Stomach smooth muscle (tissue), 2 donors: ENCODE data around the gene KCTD15.

Experiments
- H3K27ac ChIP-seq: one replicate; pipeline ENCODE4 v1.7.0; 2013; ENCODE audit warnings: mild to moderate bottlenecking, low read length, inconsistent platforms
- H3K27me3 ChIP-seq, 2 donors: one replicate each; pipeline ENCODE4 v1.7.0; 2013; ENCODE audit warnings: low read length in 2 of 2; ENCODE audit not compliant: insufficient read depth in 2 of 2, control insufficient read depth in 1 of 2
- H3K36me3 ChIP-seq, 2 donors: one replicate each; pipeline ENCODE4 v1.7.0; 2013; ENCODE audit warnings: low read length in 2 of 2; ENCODE audit not compliant: control insufficient read depth in 2 of 2, insufficient read depth in 2 of 2
- H3K4me1 ChIP-seq: one replicate; pipeline ENCODE4 v1.7.0; 2013; ENCODE audit warnings: low read length; ENCODE audit not compliant: control insufficient read depth, insufficient read depth
- H3K4me3 ChIP-seq, 2 donors: one replicate each; pipeline ENCODE4 v1.7.0; 2013; ENCODE audit warnings: low read length in 2 of 2
- H3K9ac ChIP-seq, 2 donors: one replicate each; pipeline ENCODE4 v1.7.0; 2013; ENCODE audit warnings: low read length in 2 of 2, mild to moderate bottlenecking in 1 of 2
- H3K9me3 ChIP-seq, 2 donors: one replicate each; pipeline ENCODE4 v1.7.0; 2013; ENCODE audit warnings: low read length in 2 of 2; ENCODE audit not compliant: control insufficient read depth in 2 of 2
- donor health status: healthy.
- donor health status: Pancreatic carcinoma.

The KCTD15 gene

DNA sequence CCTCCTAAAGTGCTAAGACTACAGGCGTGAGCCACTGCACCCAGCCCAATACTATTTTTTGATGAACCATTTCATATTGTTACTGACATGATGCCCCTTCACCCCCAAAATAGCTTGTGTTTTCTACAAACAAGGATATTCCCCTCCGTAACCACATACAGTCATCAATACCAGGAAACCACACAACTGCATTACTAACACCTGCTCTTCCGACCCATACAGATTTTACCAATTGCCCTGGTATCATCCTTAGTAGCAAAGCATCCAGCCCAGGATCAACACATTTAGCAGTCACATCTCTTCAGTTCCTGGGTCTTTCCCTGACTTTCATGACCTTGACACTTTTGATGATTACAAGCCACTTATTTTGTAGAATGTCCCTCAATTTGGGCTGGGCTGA, 33.6 kb downstream of the KCTD15 start:
- no peaks in the 10 kb centered on the region for H3K36me3 ChIP-seq
- H3K4me1 ChIP-seq = no peaks in the 10 kb centered on the region
- no peak overlapping the region for H3K9ac ChIP-seq
- H3K27ac ChIP-seq = no peak overlapping the region
- H3K4me3 ChIP-seq = no peak overlapping the region
- no peaks in the 10 kb centered on the region for H3K9me3 ChIP-seq
- H3K27me3 ChIP-seq = peaks cover 3 to 5% of the 10 kb centered on the region in 2 donors

DNA sequence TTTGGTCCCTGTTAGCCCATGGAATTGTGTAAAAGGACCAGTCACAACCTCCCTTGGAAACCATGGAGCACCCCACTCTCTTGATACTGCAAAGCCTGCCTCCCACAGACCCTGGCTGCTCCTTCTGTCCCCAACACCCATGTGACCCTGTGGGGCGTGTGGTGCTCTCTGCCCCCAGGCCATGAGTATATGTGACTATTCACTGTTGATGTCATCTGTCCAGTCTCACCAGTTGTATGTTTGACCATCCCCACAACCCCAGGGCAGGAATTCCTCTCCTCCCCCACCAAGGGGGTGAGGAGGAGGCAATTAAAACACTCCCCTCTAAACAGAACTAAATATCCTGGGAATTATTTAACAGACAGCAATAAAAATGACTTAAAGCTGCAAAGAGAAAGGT, 35.2 kb downstream of the KCTD15 start:
- no peak overlapping the region for H3K4me3 ChIP-seq
- no peaks in the 10 kb centered on the region for H3K4me1 ChIP-seq
- H3K9me3 ChIP-seq = no peaks in the 10 kb centered on the region
- H3K9ac ChIP-seq = no peak overlapping the region
- H3K27me3 ChIP-seq = peaks cover 3 to 5% of the 10 kb centered on the region in 2 donors
- no peaks in the 10 kb centered on the region for H3K36me3 ChIP-seq
- H3K27ac ChIP-seq = no peak overlapping the region

DNA sequence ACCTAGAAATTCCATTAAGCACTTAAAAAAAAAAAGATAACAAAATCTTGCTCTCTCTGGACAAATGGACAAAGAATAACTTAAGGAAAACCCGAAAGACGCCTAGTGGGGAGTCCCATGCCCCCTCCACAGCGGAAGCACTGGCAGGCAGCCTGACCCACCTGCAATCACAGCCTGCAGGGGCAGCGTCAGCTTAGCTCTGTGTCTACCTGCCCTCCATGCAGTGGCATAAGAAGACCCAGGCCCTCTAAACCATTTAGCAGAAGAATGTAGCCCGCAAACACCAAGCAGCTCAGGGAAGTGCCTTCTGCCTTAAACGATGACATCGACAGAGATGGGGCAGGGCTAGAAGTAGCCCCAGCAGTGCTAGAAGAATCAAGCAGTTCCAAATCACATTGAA, 36.0 kb downstream of the KCTD15 start:
- Histone ChIP-seq H3K36me3 (no peaks in the 10 kb centered on the region), H3K27me3 (peaks cover 3 to 5% of the 10 kb centered on the region in 2 donors), H3K9me3 (no peaks in the 10 kb centered on the region), H3K4me1 (no peaks in the 10 kb centered on the region), H3K27ac (no peak overlapping the region), H3K9ac (no peak overlapping the region), H3K4me3 (no peak overlapping the region)

DNA sequence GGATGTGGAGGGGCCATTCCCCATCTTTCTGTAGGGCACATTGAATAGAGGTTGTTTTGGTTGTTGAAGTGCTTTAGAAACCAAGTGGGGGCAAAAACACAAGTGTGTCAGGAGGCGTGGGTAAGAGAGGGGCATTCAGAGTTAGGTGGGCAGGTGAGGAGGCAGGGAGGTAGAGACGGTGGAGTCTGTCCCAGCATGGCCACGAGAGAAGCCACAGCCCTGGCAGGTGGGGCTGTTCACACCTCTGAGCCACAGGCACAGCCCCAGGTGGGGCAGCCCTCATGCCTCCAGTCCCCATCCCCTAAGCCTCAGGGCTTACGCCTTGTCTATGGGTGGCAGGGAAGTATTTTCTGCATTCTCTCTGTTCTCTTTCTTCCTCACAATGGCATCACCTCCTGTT, 43.7 kb downstream of the KCTD15 start:
- no peaks in the 10 kb centered on the region for H3K9me3 ChIP-seq
- no peak overlapping the region for H3K4me3 ChIP-seq
- no peak overlapping the region for H3K27ac ChIP-seq
- H3K27me3 ChIP-seq = peaks cover 5 to 9% of the 10 kb centered on the region in 2 donors
- no peaks in the 10 kb centered on the region for H3K36me3 ChIP-seq
- no peak overlapping the region for H3K9ac ChIP-seq
- no peaks in the 10 kb centered on the region for H3K4me1 ChIP-seq

DNA sequence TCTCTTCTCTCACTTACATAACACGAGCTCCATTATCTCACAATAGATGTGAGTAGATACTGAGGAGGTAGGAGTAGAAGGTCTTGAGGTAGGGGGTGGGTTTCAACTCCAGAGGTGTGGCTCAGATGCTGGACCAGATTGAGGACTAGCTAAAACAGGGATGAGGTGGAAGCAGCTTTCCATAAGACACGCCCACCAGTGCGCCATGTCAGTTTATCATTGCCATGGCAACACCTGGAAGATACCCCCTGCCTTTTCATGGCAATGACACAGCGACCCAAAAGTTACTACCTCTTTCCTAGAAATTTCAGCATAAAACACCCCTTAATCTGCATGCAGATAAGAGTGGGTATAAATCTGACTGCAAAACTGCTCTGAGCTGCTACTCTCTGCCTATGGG, 44.1 kb downstream of the KCTD15 start:
- H3K27ac ChIP-seq = no peak overlapping the region
- no peak overlapping the region for H3K4me3 ChIP-seq
- H3K36me3 ChIP-seq = no peaks in the 10 kb centered on the region
- no peaks in the 10 kb centered on the region for H3K9me3 ChIP-seq
- H3K27me3 ChIP-seq = peaks cover 5 to 9% of the 10 kb centered on the region in 2 donors
- H3K9ac ChIP-seq = no peak overlapping the region
- H3K4me1 ChIP-seq = no peaks in the 10 kb centered on the region

DNA sequence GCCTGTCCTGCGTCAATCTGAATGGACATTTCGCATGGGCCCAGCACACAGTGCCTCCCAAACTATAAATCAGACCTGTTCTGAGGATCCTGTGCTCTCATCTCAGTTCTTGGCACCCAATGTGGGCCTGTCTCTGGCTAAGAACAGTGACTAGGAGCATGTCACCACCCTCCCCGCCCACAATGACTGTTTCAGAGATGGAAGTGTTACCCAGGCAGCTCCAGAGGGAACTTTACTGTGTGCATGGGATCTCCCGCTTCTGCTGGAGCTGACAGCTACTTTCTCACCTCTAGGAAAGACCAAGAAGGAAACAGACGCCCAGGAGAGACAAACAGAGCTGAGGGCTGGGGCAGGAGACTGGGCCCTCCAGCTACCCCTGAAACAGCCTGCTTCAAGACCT, 45.0 kb downstream of the KCTD15 start:
- no peaks in the 10 kb centered on the region for H3K36me3 ChIP-seq
- H3K27me3 ChIP-seq = peaks cover 5 to 9% of the 10 kb centered on the region in 2 donors
- no peak overlapping the region for H3K4me3 ChIP-seq
- H3K9ac ChIP-seq = no peak overlapping the region
- H3K27ac ChIP-seq = no peak overlapping the region
- H3K4me1 ChIP-seq = no peaks in the 10 kb centered on the region
- no peaks in the 10 kb centered on the region for H3K9me3 ChIP-seq

DNA sequence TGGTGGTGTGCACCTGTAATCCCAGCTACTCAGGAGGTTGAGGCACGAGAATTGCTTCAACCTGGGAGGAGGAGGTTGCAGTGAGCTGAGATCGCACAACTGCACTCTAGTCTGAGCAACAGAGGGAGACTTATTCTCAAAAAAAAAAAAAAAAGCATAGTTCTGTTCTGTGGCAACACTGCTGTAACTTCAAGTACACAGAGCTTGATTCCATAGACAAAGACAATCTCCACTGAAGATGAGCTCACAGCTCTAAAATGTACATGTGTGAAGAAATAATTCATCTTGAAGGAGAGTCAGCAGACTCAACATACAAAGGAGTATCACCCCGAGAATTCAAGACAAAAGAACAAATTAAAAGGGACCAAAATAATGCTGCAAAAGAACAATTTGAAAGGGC, 47.8 kb downstream of the KCTD15 start:
- no peaks in the 10 kb centered on the region for H3K9me3 ChIP-seq
- no peaks in the 10 kb centered on the region for H3K4me1 ChIP-seq
- H3K27ac ChIP-seq = no peak overlapping the region
- H3K27me3 ChIP-seq = peaks cover 5 to 9% of the 10 kb centered on the region in 2 donors
- no peaks in the 10 kb centered on the region for H3K36me3 ChIP-seq
- no peak overlapping the region for H3K9ac ChIP-seq
- no peak overlapping the region for H3K4me3 ChIP-seq

DNA sequence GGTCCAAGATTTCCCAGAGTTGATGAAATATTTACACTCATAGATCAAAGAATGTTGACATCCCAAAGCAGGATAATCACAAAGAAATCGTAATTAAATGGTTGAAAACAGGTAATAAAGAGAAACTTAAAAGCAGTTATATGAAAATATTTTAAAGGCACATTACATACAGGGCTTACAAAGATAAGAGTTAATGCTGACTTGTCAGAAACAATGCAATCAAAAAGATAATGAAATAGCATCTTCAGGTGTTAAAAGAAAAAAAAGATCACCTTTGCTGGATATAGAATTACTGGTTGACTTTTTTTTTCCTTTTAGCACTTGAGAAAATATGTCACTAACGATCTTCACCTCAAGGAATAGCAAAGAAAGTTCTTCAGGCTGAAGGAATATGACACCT, 48.8 kb downstream of the KCTD15 start:
- peaks cover 5 to 10% of the 10 kb centered on the region in 2 donors for H3K27me3 ChIP-seq
- H3K9ac ChIP-seq = no peak overlapping the region
- H3K4me1 ChIP-seq = no peaks in the 10 kb centered on the region
- H3K4me3 ChIP-seq = no peak overlapping the region
- no peak overlapping the region for H3K27ac ChIP-seq
- peaks cover 0 to 6% of the 10 kb centered on the region in 2 donors for H3K9me3 ChIP-seq
- no peaks in the 10 kb centered on the region for H3K36me3 ChIP-seq

DNA sequence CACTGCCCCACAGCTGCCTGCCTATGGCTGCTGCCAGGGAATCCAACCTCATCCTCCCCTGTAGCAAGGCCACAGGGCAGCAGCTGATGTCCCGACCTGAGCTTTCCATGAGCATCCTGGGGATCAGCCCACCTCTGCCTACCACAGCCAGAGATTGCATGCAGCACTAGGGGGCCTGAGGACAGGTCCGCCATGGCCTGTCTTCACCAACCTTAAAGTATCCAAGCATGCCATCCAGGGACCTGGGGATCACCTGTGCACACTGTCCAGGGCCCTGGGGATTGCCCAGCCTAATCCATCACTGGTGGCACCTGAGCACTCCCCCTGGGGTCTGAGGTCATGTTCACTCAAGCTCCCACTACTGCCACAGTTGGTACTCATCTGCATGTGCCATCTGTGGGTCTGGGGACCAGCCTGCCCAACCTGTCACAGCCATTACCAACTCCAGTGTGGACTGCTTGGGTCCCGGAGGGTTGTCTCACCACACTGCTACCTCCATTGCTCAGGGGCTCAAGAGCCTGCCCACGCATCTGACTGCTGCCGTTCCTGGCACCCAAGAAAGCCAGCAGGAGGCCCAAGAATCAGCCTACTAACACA, 53.0 kb downstream of the KCTD15 start:
- no peaks in the 10 kb centered on the region for H3K36me3 ChIP-seq
- no peak overlapping the region for H3K27ac ChIP-seq
- H3K4me3 ChIP-seq = no peak overlapping the region
- no peaks in the 10 kb centered on the region for H3K4me1 ChIP-seq
- H3K9ac ChIP-seq = no peak overlapping the region
- H3K9me3 ChIP-seq = peaks cover 2 to 6% of the 10 kb centered on the region in 2 donors
- peaks cover 0 to 2% of the 10 kb centered on the region in 2 donors for H3K27me3 ChIP-seq

DNA sequence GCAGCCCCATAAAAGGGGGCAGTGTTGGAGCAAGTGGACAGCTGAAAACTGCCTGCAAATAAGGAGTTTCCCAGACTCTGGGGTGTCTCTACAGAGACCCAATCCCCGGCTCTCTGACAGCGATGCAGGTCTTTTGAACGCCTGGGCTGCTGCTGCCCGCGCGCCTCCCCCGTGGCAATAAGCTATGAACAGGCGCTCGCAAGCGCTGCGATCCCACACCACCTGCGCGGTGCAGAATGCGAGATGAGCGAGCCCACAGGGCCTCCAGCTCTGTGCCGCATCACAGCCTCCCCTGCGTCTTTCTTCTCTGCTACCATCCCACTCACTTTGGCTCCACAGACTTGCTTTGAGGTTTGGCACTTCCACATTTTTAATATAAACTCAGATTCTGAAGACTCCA, 62.3 kb downstream of the KCTD15 start:
- Histone ChIP-seq H3K4me3 (no peak overlapping the region), H3K9ac (no peak overlapping the region), H3K36me3 (no peaks in the 10 kb centered on the region), H3K4me1 (no peaks in the 10 kb centered on the region), H3K27me3 (no peaks in the 10 kb centered on the region), H3K27ac (no peak overlapping the region), H3K9me3 (no peaks in the 10 kb centered on the region)

DNA sequence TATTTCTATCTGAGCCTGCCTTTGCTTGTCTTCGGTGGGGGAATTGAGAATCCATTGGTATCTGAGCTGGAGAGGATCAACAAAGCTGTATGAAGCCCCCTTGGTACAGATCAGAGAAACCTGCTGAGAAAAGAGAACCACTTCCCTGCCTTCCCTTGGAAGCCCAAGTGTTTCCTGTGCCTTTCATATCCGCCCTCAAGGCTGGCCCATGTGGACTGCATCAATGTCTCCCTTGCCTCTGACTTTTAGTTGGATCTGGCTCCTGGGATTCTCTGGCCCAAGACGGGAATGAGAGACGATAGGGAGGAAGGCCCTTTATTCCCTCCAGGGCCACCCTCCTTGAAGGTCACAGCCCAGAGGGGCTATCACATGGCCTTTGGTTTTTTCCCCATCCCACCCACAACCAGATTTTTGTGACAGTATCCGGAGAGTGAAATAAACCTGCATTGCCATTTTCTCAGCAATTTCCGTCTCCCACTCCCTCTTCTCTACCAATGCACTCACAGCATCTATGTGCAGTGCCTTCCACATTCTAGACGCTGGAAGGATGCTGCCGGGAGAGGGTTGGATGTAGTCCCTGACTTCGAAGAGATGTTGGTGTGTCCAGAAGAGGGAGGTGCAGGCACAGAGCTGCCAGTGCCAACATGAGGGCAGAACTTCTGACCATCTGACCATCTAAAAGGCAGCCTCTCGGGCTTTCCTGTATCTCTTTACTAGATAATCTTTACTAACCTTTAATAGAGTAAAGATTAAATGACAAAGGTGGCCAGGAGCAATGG, 63.8 kb downstream of the KCTD15 start:
- Histone ChIP-seq H3K27me3 (no peaks in the 10 kb centered on the region), H3K27ac (no peak overlapping the region), H3K9ac (no peak overlapping the region), H3K9me3 (no peaks in the 10 kb centered on the region), H3K4me3 (no peak overlapping the region), H3K4me1 (no peaks in the 10 kb centered on the region), H3K36me3 (no peaks in the 10 kb centered on the region)
